OCI-LY3 (cell line): ENCODE results near the gene SLX1A.
"Not testable (repeated sequence)": the region's sequence is repeated elsewhere in the genome, so short reads cannot be mapped to it uniquely, and the experiment has no call there.

Experiments
- EZH2phosphoT487 ChIP-seq: fragments of 200-600 bp; shearing (Covaris generic); IDR thresholded peaks from 2 replicates; pipeline ENCODE4 v1.6.1; 2018; ENCODE audit warnings: antibody characterized with exemption, mixed run types, low read depth
- TF ChIP-seq, protein P1 (sequence below): fragments of 200-600, 300-600 bp; sonication (generic); IDR thresholded peaks from 2 replicates; pipeline ENCODE4 v1.5.1; 2014; ENCODE audit warnings: antibody characterized with exemption, low read length, low read depth

DNA sequence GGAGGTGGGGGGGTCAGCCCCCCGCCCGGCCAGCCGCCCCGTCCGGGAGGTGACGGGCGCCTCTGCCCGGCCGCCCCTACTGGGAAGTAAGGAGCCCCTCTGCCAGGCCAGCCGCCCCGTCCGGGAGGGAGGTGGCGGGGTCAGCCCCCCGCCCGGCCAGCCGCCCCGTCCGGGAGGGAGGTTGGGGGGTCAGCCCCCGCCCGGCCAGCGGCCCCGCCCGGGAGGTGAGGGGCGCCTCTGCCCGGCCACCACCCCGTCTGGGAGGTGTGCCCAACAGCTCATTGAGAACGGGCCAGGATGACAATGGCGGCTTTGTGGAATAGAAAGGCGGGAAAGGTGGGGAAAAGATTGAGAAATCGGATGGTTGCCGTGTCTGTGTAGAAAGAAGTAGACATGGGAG, 23.5 kb upstream of the SLX1A start:
- TF ChIP-seq, protein P1, sequence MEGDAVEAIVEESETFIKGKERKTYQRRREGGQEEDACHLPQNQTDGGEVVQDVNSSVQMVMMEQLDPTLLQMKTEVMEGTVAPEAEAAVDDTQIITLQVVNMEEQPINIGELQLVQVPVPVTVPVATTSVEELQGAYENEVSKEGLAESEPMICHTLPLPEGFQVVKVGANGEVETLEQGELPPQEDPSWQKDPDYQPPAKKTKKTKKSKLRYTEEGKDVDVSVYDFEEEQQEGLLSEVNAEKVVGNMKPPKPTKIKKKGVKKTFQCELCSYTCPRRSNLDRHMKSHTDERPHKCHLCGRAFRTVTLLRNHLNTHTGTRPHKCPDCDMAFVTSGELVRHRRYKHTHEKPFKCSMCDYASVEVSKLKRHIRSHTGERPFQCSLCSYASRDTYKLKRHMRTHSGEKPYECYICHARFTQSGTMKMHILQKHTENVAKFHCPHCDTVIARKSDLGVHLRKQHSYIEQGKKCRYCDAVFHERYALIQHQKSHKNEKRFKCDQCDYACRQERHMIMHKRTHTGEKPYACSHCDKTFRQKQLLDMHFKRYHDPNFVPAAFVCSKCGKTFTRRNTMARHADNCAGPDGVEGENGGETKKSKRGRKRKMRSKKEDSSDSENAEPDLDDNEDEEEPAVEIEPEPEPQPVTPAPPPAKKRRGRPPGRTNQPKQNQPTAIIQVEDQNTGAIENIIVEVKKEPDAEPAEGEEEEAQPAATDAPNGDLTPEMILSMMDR: not testable (repeated sequence)
- not testable (repeated sequence) for TF ChIP-seq EZH2phosphoT487
